K562 (cell line): Measurements from ENCODE around the gene NCKAP1. TPM values are rescaled to one million over a fixed set of nuclear protein-coding genes. Genes with fewer than 3 reads are reported as not detected.
A peak's percentile ranks its signal among the peaks of the same experiment; 100 is the strongest.

Source experiments
- ARNT ChIP-seq, 2 experiments: fragments of 450-650 bp; IDR thresholded peaks; 2 replicates each; pipeline ENCODE4 v1.6.1; 2016; ENCODE audit warnings: mild to moderate bottlenecking in 1 of 2
- GTF2B ChIP-seq: IDR thresholded peaks from 2 replicates; pipeline ENCODE4 v1.6.1; 2011; ENCODE audit not compliant: insufficient read length; ENCODE audit errors: extremely low read depth
- LARP7 ChIP-seq: fragments of 450-650 bp; IDR thresholded peaks from 2 replicates; pipeline ENCODE4 v1.6.1; 2016
- NFRKB ChIP-seq: fragments of 450-650 bp; IDR thresholded peaks from 2 replicates; pipeline ENCODE4 v1.6.1; 2016; ENCODE audit warnings: low read depth
- RREB1 ChIP-seq: fragments of 250-450 bp; sonication (Bioruptor Pico); IDR thresholded peaks from 2 replicates; pipeline ENCODE4 v1.4.0; 2020
- THRA ChIP-seq: fragments of 450-650 bp; IDR thresholded peaks from 2 replicates; pipeline ENCODE4 v1.6.1; 2017; ENCODE audit warnings: mild to moderate bottlenecking, moderate library complexity
- ZC3H11A ChIP-seq: IDR thresholded peaks from 2 replicates; pipeline ENCODE4 v1.6.1; 2012; ENCODE audit warnings: low read depth, low read length, improper control_type of control experiment
- ZNF408 ChIP-seq: fragments of 250-450 bp; sonication (Bioruptor Pico); IDR thresholded peaks from 2 replicates; pipeline ENCODE4 v1.4.0; 2020; ENCODE audit warnings: low read depth, mild to moderate bottlenecking, moderate library complexity
- polyA plus RNA-seq, 8 experiments: library from polyadenylated mRNA; depleted of rRNA in 4 of 8; stranded (reverse) in 5 of 8; unstranded in 3 of 8; fragments of >200 nt; fragmentation: Nextera tagmentation in 2 of 8; fragmentation: Illumina TruSeq in 1 of 8; extraction: Ambion mirVana in 2 of 8; extraction: Trizol in 1 of 8; gene quantifications; 2 replicates each; pipeline versions ENCODE4 v1.2.1 to v1.2.3, GENCODE V29; 2011 to 2014; ENCODE audit warnings: inconsistent platforms in 1 of 8, missing spikeins in 1 of 8
- total RNA-seq, 7 experiments: library from RNA; depleted of rRNA in 6 of 7; stranded (reverse); fragments of >200 nt in 6 of 7; fragmentation: Illumina TruSeq in 2 of 7; extraction: Trizol in 2 of 7; gene quantifications; 2 replicates each; pipeline versions ENCODE4 v1.2.1 to v1.2.3, GENCODE V29; 2011 to 2021; ENCODE audit warnings: low replicate concordance in 1 of 7

NCKAP1 gene
- total and polyA plus RNA-seq, 9 of the 15 experiments (the other 6 are each of a cell fraction or from before 2014, with no cell fraction given): 34.0 to 153 (median 88.7) TPM

GRCh38 chr2:183078464-183079138 is 40.3 kb upstream of the NCKAP1 start, which contains the start of gene DUSP19 (continued):
- TF ChIP-seq THRA (no peak), LARP7 (0 out of 2 replicates have a peak, but pooled peaks have one; percentile 10), GTF2B (peak; percentile 86), ZNF408 (CRISPR knock-in tag) (no peak), ARNT (IDR thresholded peaks at IDR 0.05) (peak in 1 of 2 experiments; percentile 8; a peak in 1 of 4 replicates), NFRKB (peak; percentile 63; the same call in 1 of the 2 replicates), ZC3H11A (no peak), RREB1 (CRISPR knock-in tag) (no peak)
